CD4-positive, alpha-beta T cell treated with Interferon alpha-2 for 1 hour (primary cell): Measurements from ENCODE around the gene MAPKAP1.

Experiments used
- DNase-seq, 2 donors: peaks; one replicate each; pipeline ENCODE4 v3.0.0-alpha.2; 2020 to 2022

MAPKAP1 gene

GRCh38 chr9:125507226-125507625, 199.8 kb downstream of the MAPKAP1 start:
- no peak for DNase-seq

DNA sequence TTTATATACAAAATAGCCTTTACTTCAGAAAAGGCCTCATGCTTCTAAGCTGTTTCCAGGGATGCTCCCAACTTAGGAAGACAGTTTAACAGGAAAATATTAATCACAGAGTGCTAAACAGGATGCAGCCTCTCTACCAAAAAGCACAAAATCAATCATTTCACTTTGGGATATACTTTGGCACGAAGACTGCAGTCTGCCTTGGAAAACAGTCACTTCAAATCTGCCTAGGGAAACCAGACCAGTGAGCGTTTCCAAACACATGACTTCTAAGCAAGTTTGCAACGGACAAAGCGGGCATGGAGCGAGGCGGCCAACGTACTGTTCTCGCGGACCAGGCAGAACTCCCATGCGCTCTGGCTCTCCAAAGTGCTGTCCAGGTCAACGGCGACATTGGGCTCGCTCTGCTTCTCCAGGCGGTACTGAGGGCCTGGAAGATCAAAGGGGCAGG, 201.0 kb downstream of the MAPKAP1 start:
- DNase-seq, result no peak

GRCh38 chr9:125504616-125505015, 202.4 kb downstream of the MAPKAP1 start:
- DNase-seq, result no peak

- DNase-seq, result no peak
Observed at GRCh38 chr9:125497906-125498305, 209.1 kb downstream of the MAPKAP1 start.

GRCh38 chr9:125497478-125497877, 209.5 kb downstream of the MAPKAP1 start:
- no peak for DNase-seq

GRCh38 chr9:125496313-125496834, 210.6 kb downstream of the MAPKAP1 start:
- DNase-seq, result no peak

GRCh38 chr9:125495172-125496119, 211.6 kb downstream of the MAPKAP1 start:
- no peak for DNase-seq

DNA sequence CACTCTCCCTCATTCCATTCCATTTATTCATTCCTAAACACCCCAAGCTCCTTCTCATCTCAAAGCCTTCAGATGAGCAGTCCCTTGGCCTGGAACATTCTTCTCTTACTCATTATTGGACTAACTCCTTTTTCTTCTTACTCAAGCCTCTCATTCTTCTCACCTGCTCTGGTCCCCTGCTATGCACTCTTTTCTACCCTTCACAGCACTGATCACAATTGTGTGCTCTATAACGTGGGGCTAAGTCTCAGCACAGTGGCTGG, 212.4 kb downstream of the MAPKAP1 start:
- no peak for DNase-seq

- DNase-seq, result no peak
Observed at GRCh38 chr9:125493881-125494652, 212.9 kb downstream of the MAPKAP1 start.

DNA sequence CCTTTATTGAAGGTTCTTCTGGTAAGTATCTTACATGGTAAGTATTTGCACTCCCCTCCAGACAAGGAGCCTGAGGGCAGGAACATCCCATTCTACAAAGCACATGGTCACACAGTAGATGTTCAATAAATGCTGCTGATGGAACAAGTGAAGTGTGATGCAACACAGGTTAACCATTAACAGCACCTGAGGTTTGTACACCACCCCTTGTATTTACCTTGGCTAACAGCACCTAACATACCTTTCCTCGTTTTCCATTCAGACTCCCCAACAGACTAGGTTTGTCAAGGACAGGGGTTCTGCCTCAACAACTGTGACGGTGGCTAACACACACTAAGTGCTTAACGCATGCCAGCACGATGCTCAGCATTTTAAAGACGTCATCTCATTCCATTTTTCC, 213.6 kb downstream of the MAPKAP1 start:
- no peak for DNase-seq

GRCh38 chr9:125492719-125493118, 214.3 kb downstream of the MAPKAP1 start:
- no peak for DNase-seq

DNA sequence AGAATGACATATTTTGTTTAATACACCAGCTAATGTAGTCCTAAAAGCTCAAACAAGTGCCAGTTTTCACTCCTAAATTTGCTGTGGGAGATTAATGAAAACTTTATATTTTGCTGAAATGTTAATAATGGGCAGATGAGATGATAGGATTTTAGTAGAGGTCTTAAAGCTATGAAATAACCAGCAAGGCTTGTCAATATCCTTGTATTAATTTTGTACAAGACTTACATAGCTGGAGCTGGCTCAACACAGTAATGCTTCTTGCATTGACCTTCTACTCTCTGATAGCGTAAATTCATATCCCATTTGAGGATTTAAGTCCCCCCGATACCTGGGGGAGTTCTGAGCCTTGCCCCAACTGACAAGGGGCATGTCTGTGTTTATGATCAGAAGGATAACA, 219.2 kb downstream of the MAPKAP1 start:
- DNase-seq, result no peak

DNA sequence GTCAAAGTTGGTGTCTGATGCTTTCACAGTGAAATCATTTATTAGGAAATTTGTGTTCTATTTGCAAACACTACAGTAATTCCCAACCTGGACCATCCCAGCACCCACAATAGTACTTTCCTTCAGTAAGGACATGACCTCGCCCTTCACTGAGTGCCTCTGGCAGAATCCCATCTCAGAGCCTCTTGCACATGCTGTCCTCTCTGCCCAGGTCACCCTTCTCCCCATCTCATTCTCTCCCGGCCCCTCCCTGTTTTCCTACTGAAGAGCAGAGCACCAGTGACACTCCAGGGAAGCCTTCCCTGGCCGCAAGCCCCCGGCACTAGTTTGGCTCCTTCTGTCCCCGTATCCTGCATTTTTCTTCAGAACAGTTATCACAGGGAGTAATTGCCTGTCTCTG, 220.4 kb downstream of the MAPKAP1 start:
- no peak for DNase-seq

GRCh38 chr9:125486152-125486508, 220.9 kb downstream of the MAPKAP1 start:
- DNase-seq, result no peak

GRCh38 chr9:125485471-125486151, 221.4 kb downstream of the MAPKAP1 start:
- DNase-seq, result no peak

DNA sequence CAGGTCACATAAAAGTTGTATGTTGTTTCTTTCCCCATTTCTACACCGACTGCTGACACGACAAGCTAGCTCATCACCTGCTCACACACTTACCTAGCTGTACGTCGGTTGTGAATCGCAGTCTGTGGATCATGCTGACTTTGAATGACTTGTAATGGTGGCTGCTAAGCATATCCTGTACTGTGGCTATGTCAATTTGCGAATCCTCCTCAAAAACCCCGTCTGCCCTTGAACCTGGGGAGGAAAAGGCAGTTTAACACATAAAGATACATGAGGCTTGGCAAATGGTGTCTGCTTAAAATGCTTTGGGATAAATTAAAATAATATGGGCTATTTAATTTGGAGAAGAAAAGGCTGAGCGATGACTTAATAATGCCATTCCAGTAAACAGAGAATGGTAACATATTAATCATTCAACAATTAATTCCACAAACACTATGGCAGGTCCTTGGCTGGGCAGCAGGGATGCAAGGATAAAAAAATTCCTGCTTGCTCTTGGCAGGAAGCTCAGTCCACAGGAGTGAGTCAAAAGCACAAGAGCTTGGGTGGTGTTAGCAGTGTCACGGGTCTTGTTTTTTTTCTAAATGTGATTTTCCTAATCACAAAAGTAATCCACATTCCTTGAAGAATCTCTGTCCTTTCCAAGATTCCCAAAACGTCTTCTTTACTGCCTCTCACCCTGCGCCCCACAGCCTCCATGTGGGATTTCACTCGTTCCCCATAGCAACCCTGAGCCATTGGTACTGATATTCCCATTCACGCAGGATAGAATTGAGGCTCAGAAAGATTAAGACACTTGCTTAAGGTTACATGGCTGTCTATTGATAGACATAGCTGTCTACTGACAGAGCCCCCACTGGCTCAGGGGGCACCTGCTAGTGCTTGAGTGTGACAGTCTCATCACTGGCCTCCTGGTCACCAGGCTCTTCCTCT, 222.4 kb downstream of the MAPKAP1 start:
- no peak for DNase-seq

DNA sequence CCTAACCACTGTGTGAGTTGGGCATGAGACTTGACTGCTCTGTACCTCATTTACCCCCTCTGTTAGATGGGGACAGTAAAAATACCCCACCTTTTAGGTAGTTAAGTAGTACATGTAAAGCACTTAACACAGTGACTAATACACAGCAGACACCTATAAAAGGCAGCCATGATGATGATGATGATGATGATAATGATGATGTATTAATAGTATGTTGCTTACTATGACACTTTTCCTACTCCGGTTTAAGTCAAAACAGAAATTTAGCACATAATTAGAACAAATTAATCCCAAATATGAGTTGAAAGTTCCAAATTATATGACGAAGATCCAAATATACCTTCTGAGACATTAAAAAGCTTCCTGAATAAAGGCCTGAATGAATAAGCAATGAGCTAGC, 223.3 kb downstream of the MAPKAP1 start:
- no peak for DNase-seq

- DNase-seq, result no peak
Observed at GRCh38 chr9:125479846-125480615, 227.0 kb downstream of the MAPKAP1 start.

DNA sequence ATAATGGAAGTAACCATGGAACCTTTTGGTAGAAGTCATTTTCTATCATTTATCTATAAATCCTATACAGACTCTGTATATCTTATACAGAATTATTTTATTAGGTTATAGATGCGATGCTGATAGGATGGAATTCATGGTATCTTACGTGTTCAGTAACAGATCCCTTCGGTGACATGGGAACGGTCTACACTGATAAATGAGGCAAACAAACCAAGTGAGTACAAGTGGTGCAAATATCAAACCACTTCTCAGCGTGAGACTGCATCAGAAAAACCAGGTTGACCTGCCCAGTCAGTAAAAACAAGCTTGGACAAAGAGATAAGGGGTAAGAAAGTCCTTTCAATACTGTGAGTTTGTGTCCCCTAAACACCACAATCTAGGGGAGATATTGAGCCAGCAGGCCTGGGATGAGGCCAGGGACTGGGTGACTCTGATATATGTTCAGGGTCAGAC, 229.9 kb downstream of the MAPKAP1 start:
- no peak for DNase-seq

DNA sequence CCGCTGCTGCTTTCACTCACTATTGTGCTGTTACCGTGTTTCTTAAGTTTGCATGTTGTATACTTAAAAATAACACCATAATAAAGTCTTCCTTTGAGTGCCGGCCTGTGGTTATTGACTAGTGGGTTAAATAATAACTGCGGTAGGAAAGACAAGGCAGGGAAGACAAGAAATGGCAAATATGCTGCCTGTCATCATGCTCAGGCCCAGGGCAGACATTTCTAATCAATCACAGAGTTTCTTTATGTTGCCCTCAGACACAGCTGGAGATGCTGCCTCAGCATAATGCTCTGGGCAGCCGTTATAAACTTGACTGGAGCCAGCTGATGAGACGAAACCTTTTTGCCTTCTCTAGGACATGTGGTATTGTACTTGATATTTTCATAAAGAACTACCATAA, 230.4 kb downstream of the MAPKAP1 start:
- DNase-seq, result no peak

GRCh38 chr9:125475385-125475784, 231.6 kb downstream of the MAPKAP1 start:
- DNase-seq, result no peak
